Heart left ventricle (tissue), 13 donors: ENCODE data around the gene PPM1F.

Experiments used
- POLR2A ChIP-seq, 2 donors: fragments of 450-650 bp; IDR thresholded peaks; one replicate each; pipeline ENCODE4 v1.6.1; 2017; ENCODE audit warnings: antibody characterized with exemption in 2 of 2, mild to moderate bottlenecking in 2 of 2, moderate library complexity in 2 of 2
- TF ChIP-seq, protein P1 (sequence below), 12 donors: fragments of 200-600 bp; sonication (generic) in 4 of 12; IDR thresholded peaks; one replicate each; pipeline versions ENCODE4 v1.5.0 to v1.8.0; 2018 to 2022; ENCODE audit warnings: antibody characterized with exemption in 12 of 12, mild to moderate bottlenecking in 5 of 12
- donor health status: ischemic (EF 13 %, LVEDD 7.1; RV severe dilation, severe dysfunction).
- donor health status: DM: no; HTN: yes; CAD: no.
- donor health status: DM: no; HTN: no; CAD: no.
- donor health status: ischemic (EF 25% LVEDD 6.9; RV normal size, moderate dysfunction).
- donor health status: ischemic (EF 25% LVEDD 5.7; RV mildly dilated, moderate dysfunction).
- donor health status: ischemic (EF 35%, LVEDD 5.7; RV mildly dilated, moderate dysfunction).
- donor health status: nonischemic (EF 11% LVEDD 7.7; RV severe dilation, severe dysfunction).
- donor health status: DM: yes; HTN: yes; CAD: no.
- donor health status: PGD.
- donor health status: ischemic (EF 29% LVEDD 5.4; RV normal size, mild dysfunction).
- donor health status: nonischemic (EF 23%, LVEDD 6.1; RV moderate dilation, normal function).

DNA sequence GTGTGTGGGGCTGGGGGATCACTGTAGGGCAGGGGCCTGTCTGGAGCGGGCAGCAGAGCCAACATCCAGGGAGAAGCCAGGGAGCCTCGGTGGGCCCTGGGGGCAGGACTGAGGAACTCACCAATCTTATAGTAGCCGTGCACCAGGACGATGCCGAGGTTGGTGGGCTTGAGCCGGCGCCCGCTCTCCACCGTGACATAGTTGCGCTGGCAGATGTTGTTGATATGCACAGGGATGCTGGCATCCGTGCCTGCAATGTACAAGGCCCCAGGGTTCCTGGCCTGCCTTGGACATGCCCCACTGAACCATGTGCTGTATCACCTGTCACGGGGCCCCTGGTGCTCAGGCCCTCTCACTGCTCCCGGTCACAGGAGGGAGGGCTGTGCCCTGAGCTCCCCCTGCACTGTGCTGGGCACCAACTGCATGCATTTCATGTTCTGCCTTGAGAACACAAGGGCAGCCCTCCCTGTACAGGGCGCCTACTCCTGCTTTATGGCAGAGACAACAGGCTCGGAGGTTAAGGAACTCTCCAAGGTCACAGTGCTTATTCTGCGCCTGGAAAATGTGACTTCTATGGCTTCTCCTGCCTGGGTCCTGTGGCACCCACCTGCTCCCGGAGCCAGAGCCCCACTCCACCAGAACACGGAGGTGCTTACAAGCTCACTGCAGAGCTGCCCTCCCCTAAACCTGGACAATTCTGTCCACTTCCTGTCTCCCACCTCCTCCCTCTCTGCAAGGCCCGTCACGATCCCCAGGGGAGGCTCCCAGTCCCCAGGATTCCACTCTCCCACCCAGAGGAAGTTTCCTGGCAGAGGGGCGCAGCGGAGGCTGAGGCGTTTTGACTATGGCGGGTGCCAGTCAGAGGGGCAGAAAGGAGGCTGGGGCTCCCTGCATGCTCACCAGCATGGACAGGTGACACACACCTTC is 7.8 kb upstream of the PPM1F start:
- TF ChIP-seq POLR2A (IDR thresholded peaks at IDR 0.05), result no peak
- TF ChIP-seq, protein P1, sequence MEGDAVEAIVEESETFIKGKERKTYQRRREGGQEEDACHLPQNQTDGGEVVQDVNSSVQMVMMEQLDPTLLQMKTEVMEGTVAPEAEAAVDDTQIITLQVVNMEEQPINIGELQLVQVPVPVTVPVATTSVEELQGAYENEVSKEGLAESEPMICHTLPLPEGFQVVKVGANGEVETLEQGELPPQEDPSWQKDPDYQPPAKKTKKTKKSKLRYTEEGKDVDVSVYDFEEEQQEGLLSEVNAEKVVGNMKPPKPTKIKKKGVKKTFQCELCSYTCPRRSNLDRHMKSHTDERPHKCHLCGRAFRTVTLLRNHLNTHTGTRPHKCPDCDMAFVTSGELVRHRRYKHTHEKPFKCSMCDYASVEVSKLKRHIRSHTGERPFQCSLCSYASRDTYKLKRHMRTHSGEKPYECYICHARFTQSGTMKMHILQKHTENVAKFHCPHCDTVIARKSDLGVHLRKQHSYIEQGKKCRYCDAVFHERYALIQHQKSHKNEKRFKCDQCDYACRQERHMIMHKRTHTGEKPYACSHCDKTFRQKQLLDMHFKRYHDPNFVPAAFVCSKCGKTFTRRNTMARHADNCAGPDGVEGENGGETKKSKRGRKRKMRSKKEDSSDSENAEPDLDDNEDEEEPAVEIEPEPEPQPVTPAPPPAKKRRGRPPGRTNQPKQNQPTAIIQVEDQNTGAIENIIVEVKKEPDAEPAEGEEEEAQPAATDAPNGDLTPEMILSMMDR (IDR thresholded peaks at IDR 0.05), result no peak
